ENCODE data around the gene OBP2A. TPM values are rescaled to one million over a fixed set of nuclear protein-coding genes. Genes with fewer than 3 reads are reported as not detected.

The OBP2A gene
- total and polyA plus RNA-seq, 2 donors (not counting 1 experiment from before 2014, with no cell fraction given): not detected

DNA sequence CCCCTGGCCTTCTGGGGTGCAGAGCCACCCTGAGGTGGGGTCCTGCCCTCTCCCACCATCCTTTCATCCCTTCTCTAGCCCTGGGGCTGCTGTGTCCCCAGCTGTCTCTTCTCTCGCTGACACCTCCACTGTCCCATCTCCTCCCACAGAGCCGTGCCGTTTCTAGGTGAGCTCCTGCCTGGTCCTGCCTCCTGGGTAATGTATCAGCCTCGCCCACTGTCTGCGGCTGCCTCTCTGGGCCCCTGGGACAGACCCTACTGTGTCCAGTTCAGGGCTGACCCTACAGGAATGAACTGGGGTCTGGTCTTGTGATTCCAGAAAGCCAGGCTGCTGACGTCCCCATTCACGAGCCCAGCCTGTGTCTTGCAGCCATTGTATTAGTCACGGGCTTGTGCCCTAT is 19.7 kb downstream of the OBP2A start:
- H4K20me1 ChIP-seq (ENCODE audit: control insufficient read depth, insufficient read depth, low read length, poor library complexity, severe bottlenecking): no peaks in the 10 kb centered on the region
- Mint-ChIP-seq H3K4me3 (no peak overlapping the region), H3K4me1 (no peaks in the 10 kb centered on the region), H3K9me3 (ENCODE audit: insufficient read depth) (peaks cover 4% of the 10 kb centered on the region), H3K27me3 (peaks cover 5% of the 10 kb centered on the region), H3K27ac (no peak overlapping the region)
- H3K79me2 ChIP-seq (ENCODE audit: control insufficient read depth, insufficient read depth, low read length): no peaks in the 10 kb centered on the region
- H2AFZ ChIP-seq (ENCODE audit: insufficient read depth, low read depth, low read length, poor library complexity, severe bottlenecking): no peak overlapping the region
- WGBS (ENCODE audit: insufficient coverage): 78% methylated on average over 8 of the region's 8 CpGs
- H3K36me3 ChIP-seq (replicated peaks in 1 of 2; ENCODE audit: control extremely low read depth in 1 of 2, control insufficient read depth in 1 of 2, extremely low read depth in 1 of 2, insufficient read depth in 2 of 2, low read length in 1 of 2): no peaks in the 10 kb centered on the region
- H3K9me3 ChIP-seq (ENCODE audit: control extremely low read depth in 1 of 3, control insufficient read depth in 2 of 3, insufficient read depth in 1 of 3, low read length in 2 of 3): peaks cover 0 to 4% (median 0%) of the 10 kb centered on the region in 3 donors
- H3K9ac ChIP-seq (ENCODE audit: low read length): no peak overlapping the region
- intact Hi-C loops (cut with micrococcal nuclease): no loop called here
- H3K4me2 ChIP-seq (replicated peaks; ENCODE audit: low read depth, low read length, poor library complexity, severe bottlenecking): no peak overlapping the region
- ATAC-seq (ENCODE audit: low read depth) (no peak), DNase-seq (no peak)
- no peak overlapping the region for H3K4me3 ChIP-seq (ENCODE audit: control extremely low read depth in 1 of 5, extremely low read depth in 1 of 5, insufficient read depth in 1 of 5, low read depth in 2 of 5, low read length in 4 of 5)
- ChIA-PET POLR2A (no interaction called here), CTCF (interaction anchor here (0.7 kb wide), 1 partner anchor 8 kb away, joined by 3 read pairs; no protein-coding TSS in a partner anchor)
- no peaks in the 10 kb centered on the region for H3K4me1 ChIP-seq (ENCODE audit: control insufficient read depth in 2 of 2, insufficient read depth in 2 of 2, low read length in 2 of 2)
- TF ChIP-seq, protein P1, sequence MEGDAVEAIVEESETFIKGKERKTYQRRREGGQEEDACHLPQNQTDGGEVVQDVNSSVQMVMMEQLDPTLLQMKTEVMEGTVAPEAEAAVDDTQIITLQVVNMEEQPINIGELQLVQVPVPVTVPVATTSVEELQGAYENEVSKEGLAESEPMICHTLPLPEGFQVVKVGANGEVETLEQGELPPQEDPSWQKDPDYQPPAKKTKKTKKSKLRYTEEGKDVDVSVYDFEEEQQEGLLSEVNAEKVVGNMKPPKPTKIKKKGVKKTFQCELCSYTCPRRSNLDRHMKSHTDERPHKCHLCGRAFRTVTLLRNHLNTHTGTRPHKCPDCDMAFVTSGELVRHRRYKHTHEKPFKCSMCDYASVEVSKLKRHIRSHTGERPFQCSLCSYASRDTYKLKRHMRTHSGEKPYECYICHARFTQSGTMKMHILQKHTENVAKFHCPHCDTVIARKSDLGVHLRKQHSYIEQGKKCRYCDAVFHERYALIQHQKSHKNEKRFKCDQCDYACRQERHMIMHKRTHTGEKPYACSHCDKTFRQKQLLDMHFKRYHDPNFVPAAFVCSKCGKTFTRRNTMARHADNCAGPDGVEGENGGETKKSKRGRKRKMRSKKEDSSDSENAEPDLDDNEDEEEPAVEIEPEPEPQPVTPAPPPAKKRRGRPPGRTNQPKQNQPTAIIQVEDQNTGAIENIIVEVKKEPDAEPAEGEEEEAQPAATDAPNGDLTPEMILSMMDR (IDR thresholded peaks at IDR 0.05): no peak
- no peak for TF ChIP-seq EZH2 (IDR thresholded peaks at IDR 0.05; ENCODE audit: borderline replicate concordance, insufficient read depth, low read depth, low read length, poor library complexity, severe bottlenecking)
- no peak overlapping the region for H3K27ac ChIP-seq (ENCODE audit: low read length in 2 of 2)
- H3K27me3 ChIP-seq (replicated peaks in 1 of 4; ENCODE audit: control extremely low read depth in 1 of 4, control insufficient read depth in 3 of 4, insufficient read depth in 4 of 4, low read length in 3 of 4): peaks cover 0 to 2% (median 0%) of the 10 kb centered on the region in 4 experiments

DNA sequence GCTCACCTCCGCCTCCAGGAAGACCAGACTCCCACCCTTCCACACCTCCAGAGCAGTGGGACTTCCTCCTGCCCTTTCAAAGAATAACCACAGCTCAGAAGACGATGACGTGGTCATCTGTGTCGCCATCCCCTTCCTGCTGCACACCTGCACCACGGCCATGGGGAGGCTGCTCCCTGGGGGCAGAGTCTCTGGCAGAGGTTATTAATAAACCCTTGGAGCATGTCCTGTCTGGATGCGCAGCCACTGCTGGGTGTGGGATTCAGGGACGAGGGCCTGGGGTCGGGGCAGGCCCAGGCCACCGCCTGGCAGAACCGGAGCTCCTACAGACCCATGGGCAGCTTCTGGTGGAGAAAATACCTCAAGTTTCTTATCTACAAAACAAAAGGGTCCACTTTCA is 20.6 kb downstream of the OBP2A start:
- Histone ChIP-seq H3K9ac (ENCODE audit: low read length) (no peak overlapping the region), H3K27me3 (replicated peaks in 1 of 4; ENCODE audit: control extremely low read depth in 1 of 4, control insufficient read depth in 3 of 4, insufficient read depth in 4 of 4, low read length in 3 of 4) (peaks cover 0 to 2% (median 0%) of the 10 kb centered on the region in 4 experiments), H2AFZ (ENCODE audit: insufficient read depth, low read depth, low read length, poor library complexity, severe bottlenecking) (no peak overlapping the region), H4K20me1 (ENCODE audit: control insufficient read depth, insufficient read depth, low read length, poor library complexity, severe bottlenecking) (no peaks in the 10 kb centered on the region), H3K4me1 (ENCODE audit: control insufficient read depth in 2 of 2, insufficient read depth in 2 of 2, low read length in 2 of 2) (no peaks in the 10 kb centered on the region), H3K79me2 (ENCODE audit: control insufficient read depth, insufficient read depth, low read length) (no peaks in the 10 kb centered on the region), H3K4me2 (replicated peaks; ENCODE audit: low read depth, low read length, poor library complexity, severe bottlenecking) (no peak overlapping the region), H3K36me3 (replicated peaks in 1 of 2; ENCODE audit: control extremely low read depth in 1 of 2, control insufficient read depth in 1 of 2, extremely low read depth in 1 of 2, insufficient read depth in 2 of 2, low read length in 1 of 2) (no peaks in the 10 kb centered on the region), H3K4me3 (ENCODE audit: control extremely low read depth in 1 of 5, extremely low read depth in 1 of 5, insufficient read depth in 1 of 5, low read depth in 2 of 5, low read length in 4 of 5) (no peak overlapping the region), H3K9me3 (ENCODE audit: control extremely low read depth in 1 of 3, control insufficient read depth in 2 of 3, insufficient read depth in 1 of 3, low read length in 2 of 3) (peaks cover 0 to 4% (median 0%) of the 10 kb centered on the region in 3 donors), H3K27ac (ENCODE audit: low read length in 2 of 2) (no peak overlapping the region)
- intact Hi-C loops (cut with micrococcal nuclease): no loop called here
- no peak for DNase-seq
- TF ChIP-seq EZH2 (IDR thresholded peaks at IDR 0.05; ENCODE audit: borderline replicate concordance, insufficient read depth, low read depth, low read length, poor library complexity, severe bottlenecking): no peak
- H3K9me3 Mint-ChIP-seq (ENCODE audit: insufficient read depth): peaks cover 4% of the 10 kb centered on the region
- H3K27me3 Mint-ChIP-seq: peaks cover 5% of the 10 kb centered on the region
- POLR2A ChIA-PET: no interaction called here
- ATAC-seq (ENCODE audit: low read depth): no peak
- no peak overlapping the region for H3K27ac Mint-ChIP-seq
- no peaks in the 10 kb centered on the region for H3K4me1 Mint-ChIP-seq
- 60% methylated on average over 9 of the region's 10 CpGs for WGBS (ENCODE audit: insufficient coverage)
- CTCF ChIA-PET: no interaction called here
- no peak overlapping the region for H3K4me3 Mint-ChIP-seq
